ENCODE measurements around the gene GIMAP2.
"Not testable (repeated sequence)": the region's sequence is repeated elsewhere in the genome, so short reads cannot be mapped to it uniquely, and the experiment has no call there.

Gene GIMAP2

DNA sequence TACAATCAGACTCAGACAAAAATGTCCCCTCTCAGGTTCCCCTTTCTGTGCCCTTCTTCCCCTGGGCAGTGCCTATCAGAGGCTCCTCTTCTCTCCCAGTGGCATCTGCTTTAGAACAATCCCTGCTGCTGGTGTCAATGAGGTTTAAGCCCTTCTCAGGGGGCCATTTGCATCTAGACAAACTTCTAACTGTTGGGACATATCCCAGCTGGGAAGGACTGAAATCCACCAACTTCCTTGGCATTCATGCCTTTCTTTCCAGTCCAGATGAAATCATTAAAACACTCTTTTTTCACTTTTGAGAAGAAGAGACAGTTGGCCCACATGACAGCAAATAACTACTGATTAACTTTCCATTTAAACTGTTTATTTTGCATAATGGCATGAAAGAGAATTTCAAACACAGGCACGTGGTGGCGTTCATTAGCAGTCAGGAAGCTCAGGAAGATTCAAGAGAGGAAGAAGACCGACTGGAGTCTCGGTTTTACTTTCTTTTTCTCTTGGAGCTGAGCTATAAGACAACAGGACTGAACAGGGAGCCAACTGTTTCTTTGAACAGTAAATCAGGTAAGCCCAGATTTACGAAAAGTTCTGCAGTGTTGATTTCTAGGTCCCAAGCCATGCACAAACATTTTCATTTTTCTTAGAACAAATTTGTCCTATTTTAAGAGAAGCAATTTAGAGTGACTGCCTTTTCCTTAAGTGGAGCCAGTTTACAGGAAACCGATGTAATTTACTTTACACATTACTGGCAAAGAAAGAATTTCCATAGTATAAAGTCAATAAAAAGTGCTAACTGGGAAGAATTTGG is at the start of gene GIMAP2:
Gene GIMAP2, plus strand, starts transcription at position 488 of the 811 bp plus-strand sequence. CDS start 1,354 bp downstream, outside the sequence.
- peaks cover 94% of the 10 kb centered on the region for H3K4me1 Mint-ChIP-seq
- peak; percentile 58 for DNase-seq
- CTCF ChIA-PET: interaction anchor here (0.9 to 1.9 kb wide), 9 partner anchors 11 to 236 kb away, joined by 3 to 6 read pairs (median 3); partner anchors contain the start of gene GIMAP7
- peak within 1 kb of the TSS; percentile 96 for H3K4me3 Mint-ChIP-seq
- peaks cover 81% of the 10 kb centered on the region for H3K36me3 Mint-ChIP-seq
- H3K27me3 Mint-ChIP-seq: no peaks in the 10 kb centered on the region
- H3K9me3 Mint-ChIP-seq: peaks cover 51% of the 10 kb centered on the region
- H3K27ac Mint-ChIP-seq: peak within 1 kb of the TSS; percentile 97

DNA sequence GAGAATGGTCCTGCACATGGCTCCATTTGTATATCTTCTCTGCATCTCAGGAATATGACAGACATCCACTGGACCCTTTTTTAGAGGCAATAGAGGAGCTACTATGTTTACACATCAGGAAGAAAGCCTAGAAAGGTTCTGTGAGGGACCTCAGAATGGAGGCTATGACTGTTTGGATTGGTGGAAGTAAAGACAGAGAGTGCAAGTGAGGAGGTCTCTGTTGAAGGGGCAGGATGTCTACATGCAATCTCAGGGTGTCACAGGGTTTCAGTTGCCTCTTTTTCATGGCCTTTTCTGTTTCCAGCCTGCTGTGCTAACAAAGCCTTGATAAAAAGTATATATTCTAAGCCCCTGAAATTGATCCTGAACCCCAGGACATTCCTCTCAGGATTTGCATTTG is 43.7 kb upstream of the GIMAP2 start:
- H3K27me3 Mint-ChIP-seq: no peaks in the 10 kb centered on the region
- H3K4me1 Mint-ChIP-seq: peaks cover 27% of the 10 kb centered on the region
- CTCF ChIA-PET: no interaction called here
- no peak for DNase-seq
- H3K4me3 Mint-ChIP-seq: no peak overlapping the region
- H3K36me3 Mint-ChIP-seq: peaks cover 61% of the 10 kb centered on the region
- no peak overlapping the region for H3K27ac Mint-ChIP-seq
- peaks cover 60% of the 10 kb centered on the region for H3K9me3 Mint-ChIP-seq

DNA sequence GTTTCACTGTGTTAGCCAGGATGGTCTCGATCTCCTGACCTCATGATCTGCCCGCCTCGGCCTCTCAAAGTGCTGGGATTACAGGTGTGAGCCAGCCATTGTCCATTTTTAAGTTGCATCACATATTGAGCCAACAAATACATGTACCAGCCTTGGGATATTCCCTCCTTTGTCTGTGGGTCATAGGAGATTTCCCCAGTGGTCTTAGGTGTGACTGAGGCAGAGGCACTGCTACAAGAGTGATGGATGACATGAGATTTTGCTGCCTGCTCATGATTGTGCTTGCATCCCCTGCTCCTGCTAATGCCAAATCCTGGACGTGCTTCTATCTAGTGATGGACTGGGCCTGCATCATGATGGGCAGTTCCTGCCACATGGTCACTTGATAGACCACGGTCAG is 42.6 kb upstream of the GIMAP2 start:
- Mint-ChIP-seq H3K36me3 (peaks cover 60% of the 10 kb centered on the region), H3K9me3 (peaks cover 55% of the 10 kb centered on the region), H3K27ac (no peak overlapping the region), H3K4me1 (peaks cover 36% of the 10 kb centered on the region), H3K27me3 (no peaks in the 10 kb centered on the region), H3K4me3 (no peak overlapping the region)
- DNase-seq: no peak
- CTCF ChIA-PET: no interaction called here

- Mint-ChIP-seq H3K9me3 (peaks cover 46% of the 10 kb centered on the region), H3K4me3 (no peak overlapping the region), H3K36me3 (peaks cover 53% of the 10 kb centered on the region), H3K27me3 (no peaks in the 10 kb centered on the region), H3K27ac (peak overlapping the region; percentile 4), H3K4me1 (peaks cover 45% of the 10 kb centered on the region)
- no peak for DNase-seq
- CTCF ChIA-PET: no interaction called here
These were observed 40.1 kb upstream of the GIMAP2 start for GRCh38 chr7:150645259-150646020.

DNA sequence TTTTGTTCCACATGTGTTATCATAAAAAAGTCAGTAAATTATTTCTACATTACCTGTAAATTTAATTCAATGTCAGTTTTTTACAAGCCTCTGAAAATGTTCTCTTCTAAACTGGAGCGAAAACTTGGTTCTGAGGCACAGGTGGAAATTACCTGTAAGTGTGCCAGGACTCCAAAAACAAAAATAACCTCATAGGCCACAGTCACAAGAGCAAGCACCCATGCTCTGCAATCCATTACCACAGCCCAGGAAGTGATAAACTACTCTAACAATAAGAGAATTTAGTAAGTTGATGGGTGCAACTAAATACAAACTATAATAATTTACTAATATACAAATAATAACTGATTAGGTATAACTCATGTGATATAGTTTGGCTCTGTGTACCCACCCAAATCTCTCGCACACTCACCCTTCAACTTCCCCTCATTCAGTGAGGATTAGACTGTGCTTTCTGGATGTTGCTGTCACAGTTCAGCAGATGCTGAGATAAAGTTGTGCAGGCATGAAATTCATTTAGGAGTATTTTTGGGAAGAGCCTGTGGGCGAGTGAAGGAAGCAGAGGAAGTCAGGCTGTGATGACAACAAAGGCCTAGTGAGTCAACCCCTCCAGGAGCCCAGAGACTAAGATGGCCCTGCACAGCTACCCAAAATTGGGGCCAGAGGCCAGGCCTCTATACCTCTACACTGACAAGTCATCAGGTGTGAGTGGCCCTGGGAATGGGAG is 37.0 kb upstream of the GIMAP2 start:
- no peaks in the 10 kb centered on the region for H3K27me3 Mint-ChIP-seq

GRCh38 chr7:150649080-150649385 is 36.5 kb upstream of the GIMAP2 start:
- peaks cover 58% of the 10 kb centered on the region for H3K36me3 Mint-ChIP-seq
- no peak for DNase-seq
- H3K27me3 Mint-ChIP-seq: no peaks in the 10 kb centered on the region
- H3K4me1 Mint-ChIP-seq: peaks cover 44% of the 10 kb centered on the region
- no peak overlapping the region for H3K27ac Mint-ChIP-seq
- CTCF ChIA-PET: no interaction called here
- H3K9me3 Mint-ChIP-seq: peaks cover 64% of the 10 kb centered on the region
- H3K4me3 Mint-ChIP-seq: no peak overlapping the region

More for the DNA sequence above, 37.0 kb upstream of the GIMAP2 start:
- H3K4me3 Mint-ChIP-seq: no peak overlapping the region
- CTCF ChIA-PET: no interaction called here
- H3K4me1 Mint-ChIP-seq: peaks cover 41% of the 10 kb centered on the region
- peaks cover 58% of the 10 kb centered on the region for H3K36me3 Mint-ChIP-seq
- H3K9me3 Mint-ChIP-seq: peaks cover 60% of the 10 kb centered on the region
- H3K27ac Mint-ChIP-seq: no peak overlapping the region
- DNase-seq: no peak

GRCh38 chr7:150654692-150655091 is 30.8 kb upstream of the GIMAP2 start:
- CTCF ChIA-PET: no interaction called here
- Mint-ChIP-seq H3K4me1 (peaks cover 15% of the 10 kb centered on the region), H3K36me3 (peaks cover 50% of the 10 kb centered on the region), H3K4me3 (no peak overlapping the region), H3K9me3 (peaks cover 63% of the 10 kb centered on the region), H3K27ac (no peak overlapping the region), H3K27me3 (no peaks in the 10 kb centered on the region)
- no peak for DNase-seq

- CTCF ChIA-PET: no interaction called here
- H3K27ac Mint-ChIP-seq: no peak overlapping the region
- no peak for DNase-seq
- no peaks in the 10 kb centered on the region for H3K27me3 Mint-ChIP-seq
- peaks cover 61% of the 10 kb centered on the region for H3K9me3 Mint-ChIP-seq
- H3K4me3 Mint-ChIP-seq: no peak overlapping the region
- H3K4me1 Mint-ChIP-seq: peaks cover 23% of the 10 kb centered on the region
- H3K36me3 Mint-ChIP-seq: peaks cover 54% of the 10 kb centered on the region
These were observed 29.5 kb upstream of the GIMAP2 start for GRCh38 chr7:150656047-150656446.

GRCh38 chr7:150657526-150657925 is 28.0 kb upstream of the GIMAP2 start:
- Mint-ChIP-seq H3K27ac (no peak overlapping the region), H3K27me3 (no peaks in the 10 kb centered on the region), H3K9me3 (peaks cover 53% of the 10 kb centered on the region), H3K36me3 (peaks cover 50% of the 10 kb centered on the region), H3K4me1 (peaks cover 33% of the 10 kb centered on the region), H3K4me3 (no peak overlapping the region)
- no peak for DNase-seq
- CTCF ChIA-PET: no interaction called here

DNA sequence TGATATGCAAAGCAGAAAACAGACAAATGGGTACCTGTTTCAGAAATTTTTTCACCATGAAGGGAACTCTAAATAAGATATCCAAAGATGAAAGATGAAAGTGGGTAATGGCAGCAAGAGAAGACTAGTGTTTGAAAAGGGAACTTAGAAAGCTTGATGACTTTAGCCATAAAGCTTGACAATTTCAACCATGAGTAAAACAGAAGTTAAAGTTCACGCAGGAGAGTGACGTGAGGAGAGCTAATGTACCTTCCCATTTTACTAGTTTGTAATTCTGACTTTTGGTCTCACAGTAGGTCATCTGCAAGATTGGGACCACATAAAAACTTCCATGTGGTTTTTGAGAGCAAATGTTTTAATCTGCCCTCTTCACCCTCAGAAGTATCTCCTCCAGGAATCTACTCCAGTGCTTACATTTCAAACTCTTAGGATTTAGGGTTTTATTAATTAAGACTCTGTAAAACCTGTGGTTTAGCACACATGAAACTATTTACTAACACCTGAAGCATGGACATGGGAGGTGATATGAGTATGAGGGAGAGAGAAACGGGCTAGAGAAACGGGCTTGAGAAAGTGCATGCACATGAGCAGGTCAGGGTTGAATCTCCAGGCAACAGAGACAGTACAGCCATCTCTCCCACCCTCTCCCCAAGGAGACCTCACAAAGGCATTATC is 24.4 kb upstream of the GIMAP2 start:
- H3K27me3 Mint-ChIP-seq: no peaks in the 10 kb centered on the region
- DNase-seq: no peak
- H3K36me3 Mint-ChIP-seq: peaks cover 57% of the 10 kb centered on the region
- no peak overlapping the region for H3K4me3 Mint-ChIP-seq
- H3K27ac Mint-ChIP-seq: no peak overlapping the region
- peaks cover 37% of the 10 kb centered on the region for H3K9me3 Mint-ChIP-seq
- CTCF ChIA-PET: interaction anchor here (0.9 kb wide), 1 partner anchor 29 kb away, joined by 3 read pairs; the partner anchor contains the start of gene GIMAP6
- peaks cover 64% of the 10 kb centered on the region for H3K4me1 Mint-ChIP-seq

DNA sequence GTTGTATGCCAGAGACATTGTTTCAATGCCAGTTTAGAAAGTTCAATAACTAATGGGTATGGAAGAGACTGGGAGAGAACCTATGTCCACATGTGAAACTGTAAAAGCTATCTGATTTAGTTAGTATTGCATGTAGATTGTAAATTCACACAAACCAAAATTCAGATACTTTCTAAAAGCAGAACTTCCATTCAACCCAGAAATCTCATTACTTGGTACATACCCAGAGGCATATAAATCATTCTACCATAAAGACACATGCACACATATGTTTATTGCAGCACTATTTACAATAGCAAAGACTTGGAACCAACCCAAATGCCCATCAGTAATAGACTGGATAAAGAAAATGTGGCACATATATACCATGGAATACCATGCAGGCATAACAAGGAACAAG is 22.7 kb upstream of the GIMAP2 start:
- H3K4me3 Mint-ChIP-seq, DNase-seq, H3K27me3 Mint-ChIP-seq: not testable (repeated sequence)
- peaks cover 20% of the 10 kb centered on the region for H3K9me3 Mint-ChIP-seq
- CTCF ChIA-PET: interaction anchor here (0.7 kb wide), 1 partner anchor 98 kb away, joined by 3 read pairs; no protein-coding TSS in a partner anchor
- H3K36me3 Mint-ChIP-seq: peaks cover 48% of the 10 kb centered on the region
- H3K4me1 Mint-ChIP-seq: peaks cover 76% of the 10 kb centered on the region
- peak overlapping the region; percentile 99 for H3K27ac Mint-ChIP-seq

- H3K9me3 Mint-ChIP-seq: peaks cover 22% of the 10 kb centered on the region
- peaks cover 85% of the 10 kb centered on the region for H3K4me1 Mint-ChIP-seq
- CTCF ChIA-PET: interaction anchor here (0.7 kb wide), 1 partner anchor 99 kb away, joined by 3 read pairs; no protein-coding TSS in a partner anchor
- H3K4me3 Mint-ChIP-seq: peak overlapping the region; percentile 29
- peaks cover 47% of the 10 kb centered on the region for H3K36me3 Mint-ChIP-seq
- H3K27me3 Mint-ChIP-seq: no peaks in the 10 kb centered on the region
- peak; percentile 76 for DNase-seq
- H3K27ac Mint-ChIP-seq: peak overlapping the region; percentile 99
These were observed 21.6 kb upstream of the GIMAP2 start for GRCh38 chr7:150663802-150664494.

DNA sequence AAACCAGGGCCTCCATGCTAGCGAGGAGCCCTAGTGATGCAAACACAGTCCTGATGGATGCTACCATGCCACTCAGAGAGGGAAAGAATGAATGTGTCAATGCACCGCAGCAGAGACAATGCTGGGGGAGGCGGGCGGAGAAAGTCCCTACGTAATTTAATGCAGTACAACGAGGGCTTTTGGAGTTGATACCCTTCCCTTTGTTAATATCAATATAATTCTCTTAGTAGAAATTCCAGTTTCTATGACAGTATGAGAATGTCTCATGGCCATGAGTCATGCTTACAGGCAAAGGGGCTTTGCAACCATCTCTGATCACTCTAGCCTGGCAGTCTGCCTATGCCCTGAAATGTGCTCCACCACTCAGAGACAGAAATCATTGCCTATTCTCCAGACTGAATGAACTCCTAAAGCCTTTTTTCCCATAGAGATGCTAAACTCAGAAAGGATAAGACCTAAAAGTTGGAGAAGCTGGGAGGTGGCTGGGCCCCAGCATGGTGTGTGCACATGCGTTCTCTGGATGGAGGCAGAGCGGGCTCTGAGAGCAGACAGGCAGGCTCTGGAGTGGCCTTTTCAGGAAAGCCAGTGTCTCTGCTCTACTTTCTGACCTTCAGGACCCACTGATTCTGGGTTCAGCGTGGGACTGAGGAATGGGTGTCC is 20.3 kb upstream of the GIMAP2 start:
- no peak overlapping the region for H3K4me3 Mint-ChIP-seq
- H3K9me3 Mint-ChIP-seq: peaks cover 22% of the 10 kb centered on the region
- CTCF ChIA-PET: interaction anchor here (1.3 kb wide), 1 partner anchor 154 kb away, joined by 3 read pairs; no protein-coding TSS in a partner anchor
- H3K4me1 Mint-ChIP-seq: peaks cover 95% of the 10 kb centered on the region
- peak overlapping the region; percentile 99 for H3K27ac Mint-ChIP-seq
- peaks cover 49% of the 10 kb centered on the region for H3K36me3 Mint-ChIP-seq
- no peaks in the 10 kb centered on the region for H3K27me3 Mint-ChIP-seq
- DNase-seq: peak; percentile 22

Data from activated naive CD4-positive, alpha-beta T cell treated with anti-CD3 and anti-CD28 coated beads, Interleukin-2, amount 10 ng/mL, durations not matched to agents 7 days and 5 days (primary cell).